ENCODE data around the gene CCDC90B.

DNA sequence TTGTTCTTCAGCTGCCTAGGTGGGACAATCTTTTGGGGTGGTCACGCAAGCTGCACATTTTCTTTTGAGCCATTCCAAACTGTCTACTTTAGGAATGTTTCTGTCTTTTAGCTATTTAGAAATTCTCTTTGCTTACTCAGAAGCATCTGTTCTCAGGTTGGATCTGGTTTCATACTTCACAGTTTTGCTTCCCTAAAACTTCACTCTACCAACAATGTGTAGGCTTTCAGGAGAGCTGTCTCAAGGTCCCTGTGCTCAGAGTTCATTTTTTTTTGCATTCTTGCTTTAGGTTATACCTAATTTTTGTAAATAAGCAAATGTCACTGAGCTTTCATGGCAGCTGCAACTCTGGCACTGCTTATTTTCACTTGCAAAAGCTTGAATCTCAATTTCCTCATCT is 36.7 kb downstream of the CCDC90B start:
- TF ChIP-seq ZC3H10 (CRISPR knock-in tag; IDR thresholded peaks at IDR 0.05), result no peak
- TF ChIP-seq ZNF8 (CRISPR knock-in tag; IDR thresholded peaks at IDR 0.05), result no peak
- no peak for TF ChIP-seq ZFP3 (CRISPR knock-in tag; IDR thresholded peaks at IDR 0.05)
- TF ChIP-seq, protein P1, sequence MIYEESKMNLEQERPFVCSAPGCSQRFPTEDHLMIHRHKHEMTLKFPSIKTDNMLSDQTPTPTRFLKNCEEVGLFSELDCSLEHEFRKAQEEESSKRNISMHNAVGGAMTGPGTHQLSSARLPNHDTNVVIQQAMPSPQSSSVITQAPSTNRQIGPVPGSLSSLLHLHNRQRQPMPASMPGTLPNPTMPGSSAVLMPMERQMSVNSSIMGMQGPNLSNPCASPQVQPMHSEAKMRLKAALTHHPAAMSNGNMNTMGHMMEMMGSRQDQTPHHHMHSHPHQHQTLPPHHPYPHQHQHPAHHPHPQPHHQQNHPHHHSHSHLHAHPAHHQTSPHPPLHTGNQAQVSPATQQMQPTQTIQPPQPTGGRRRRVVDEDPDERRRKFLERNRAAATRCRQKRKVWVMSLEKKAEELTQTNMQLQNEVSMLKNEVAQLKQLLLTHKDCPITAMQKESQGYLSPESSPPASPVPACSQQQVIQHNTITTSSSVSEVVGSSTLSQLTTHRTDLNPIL (CRISPR knock-in tag; IDR thresholded peaks at IDR 0.05; ENCODE audit: low read depth), result no peak
- TF ChIP-seq, protein P2, sequence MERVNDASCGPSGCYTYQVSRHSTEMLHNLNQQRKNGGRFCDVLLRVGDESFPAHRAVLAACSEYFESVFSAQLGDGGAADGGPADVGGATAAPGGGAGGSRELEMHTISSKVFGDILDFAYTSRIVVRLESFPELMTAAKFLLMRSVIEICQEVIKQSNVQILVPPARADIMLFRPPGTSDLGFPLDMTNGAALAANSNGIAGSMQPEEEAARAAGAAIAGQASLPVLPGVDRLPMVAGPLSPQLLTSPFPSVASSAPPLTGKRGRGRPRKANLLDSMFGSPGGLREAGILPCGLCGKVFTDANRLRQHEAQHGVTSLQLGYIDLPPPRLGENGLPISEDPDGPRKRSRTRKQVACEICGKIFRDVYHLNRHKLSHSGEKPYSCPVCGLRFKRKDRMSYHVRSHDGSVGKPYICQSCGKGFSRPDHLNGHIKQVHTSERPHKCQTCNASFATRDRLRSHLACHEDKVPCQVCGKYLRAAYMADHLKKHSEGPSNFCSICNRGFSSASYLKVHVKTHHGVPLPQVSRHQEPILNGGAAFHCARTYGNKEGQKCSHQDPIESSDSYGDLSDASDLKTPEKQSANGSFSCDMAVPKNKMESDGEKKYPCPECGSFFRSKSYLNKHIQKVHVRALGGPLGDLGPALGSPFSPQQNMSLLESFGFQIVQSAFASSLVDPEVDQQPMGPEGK (CRISPR knock-in tag; IDR thresholded peaks at IDR 0.05; ENCODE audit: borderline replicate concordance), result no peak
- TF ChIP-seq OSR1 (CRISPR knock-in tag; IDR thresholded peaks at IDR 0.05), result no peak
- TF ChIP-seq ZNF70 (CRISPR knock-in tag; IDR thresholded peaks at IDR 0.05), result no peak
- no peak for TF ChIP-seq ZNF565 (CRISPR knock-in tag; conservative IDR thresholded peaks at IDR 0.05; ENCODE audit: low read depth)
- TF ChIP-seq TOX (CRISPR knock-in tag; IDR thresholded peaks at IDR 0.05; ENCODE audit: borderline replicate concordance), result no peak
- TF ChIP-seq, protein P3, sequence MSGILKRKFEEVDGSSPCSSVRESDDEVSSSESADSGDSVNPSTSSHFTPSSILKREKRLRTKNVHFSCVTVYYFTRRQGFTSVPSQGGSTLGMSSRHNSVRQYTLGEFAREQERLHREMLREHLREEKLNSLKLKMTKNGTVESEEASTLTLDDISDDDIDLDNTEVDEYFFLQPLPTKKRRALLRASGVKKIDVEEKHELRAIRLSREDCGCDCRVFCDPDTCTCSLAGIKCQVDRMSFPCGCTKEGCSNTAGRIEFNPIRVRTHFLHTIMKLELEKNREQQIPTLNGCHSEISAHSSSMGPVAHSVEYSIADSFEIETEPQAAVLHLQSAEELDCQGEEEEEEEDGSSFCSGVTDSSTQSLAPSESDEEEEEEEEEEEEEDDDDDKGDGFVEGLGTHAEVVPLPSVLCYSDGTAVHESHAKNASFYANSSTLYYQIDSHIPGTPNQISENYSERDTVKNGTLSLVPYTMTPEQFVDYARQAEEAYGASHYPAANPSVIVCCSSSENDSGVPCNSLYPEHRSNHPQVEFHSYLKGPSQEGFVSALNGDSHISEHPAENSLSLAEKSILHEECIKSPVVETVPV (CRISPR knock-in tag; IDR thresholded peaks at IDR 0.05), result no peak
- no peak for TF ChIP-seq ZFP30 (CRISPR knock-in tag; IDR thresholded peaks at IDR 0.05)
- TF ChIP-seq RARB (CRISPR knock-in tag; IDR thresholded peaks at IDR 0.05), result no peak
